Mesothelial cell of epicardium (in vitro differentiated cells): ENCODE results near the gene XCR1. TPM values are rescaled to one million over a fixed set of nuclear protein-coding genes. Genes with fewer than 3 reads are reported as not detected.

Experiments
- DNase-seq, 2 experiments: peaks; one replicate each; pipeline ENCODE4 v3.0.0; 2021; ENCODE audit warnings: low spot score in 2 of 2; ENCODE audit not compliant: unreplicated experiment in 2 of 2
- H3K27ac Mint-ChIP-seq: 2 replicates; pipeline ENCODE4 v1.8.0; 2021; ENCODE audit warnings: mixed read lengths
- H3K27me3 Mint-ChIP-seq: 2 replicates; pipeline ENCODE4 v1.8.0; 2021; ENCODE audit warnings: low read depth, mixed read lengths
- H3K36me3 Mint-ChIP-seq: 2 replicates; pipeline ENCODE4 v1.8.0; 2021; ENCODE audit warnings: mixed read lengths
- H3K4me1 Mint-ChIP-seq: 2 replicates; pipeline ENCODE4 v1.8.0; 2021; ENCODE audit warnings: mixed read lengths
- H3K4me3 Mint-ChIP-seq: 2 replicates; pipeline ENCODE4 v1.8.0; 2021; ENCODE audit warnings: mild to moderate bottlenecking, moderate library complexity, mixed read lengths
- H3K9me3 Mint-ChIP-seq: 2 replicates; pipeline ENCODE4 v1.8.0; 2021; ENCODE audit warnings: mixed read lengths
- total RNA-seq: library from RNA; stranded (reverse); gene quantifications from 3 replicates; pipeline ENCODE4 v1.2.1, GENCODE V29; 2021
- TF ChIP-seq, protein P1 (sequence below): fragments of 200-600 bp; sonication (generic); IDR thresholded peaks from one replicate; pipeline ENCODE4 v1.5.0; 2021; ENCODE audit warnings: antibody characterized with exemption; ENCODE audit not compliant: unreplicated experiment

Gene XCR1
- total RNA-seq, 1 donor from 2014 or later: not detected

DNA sequence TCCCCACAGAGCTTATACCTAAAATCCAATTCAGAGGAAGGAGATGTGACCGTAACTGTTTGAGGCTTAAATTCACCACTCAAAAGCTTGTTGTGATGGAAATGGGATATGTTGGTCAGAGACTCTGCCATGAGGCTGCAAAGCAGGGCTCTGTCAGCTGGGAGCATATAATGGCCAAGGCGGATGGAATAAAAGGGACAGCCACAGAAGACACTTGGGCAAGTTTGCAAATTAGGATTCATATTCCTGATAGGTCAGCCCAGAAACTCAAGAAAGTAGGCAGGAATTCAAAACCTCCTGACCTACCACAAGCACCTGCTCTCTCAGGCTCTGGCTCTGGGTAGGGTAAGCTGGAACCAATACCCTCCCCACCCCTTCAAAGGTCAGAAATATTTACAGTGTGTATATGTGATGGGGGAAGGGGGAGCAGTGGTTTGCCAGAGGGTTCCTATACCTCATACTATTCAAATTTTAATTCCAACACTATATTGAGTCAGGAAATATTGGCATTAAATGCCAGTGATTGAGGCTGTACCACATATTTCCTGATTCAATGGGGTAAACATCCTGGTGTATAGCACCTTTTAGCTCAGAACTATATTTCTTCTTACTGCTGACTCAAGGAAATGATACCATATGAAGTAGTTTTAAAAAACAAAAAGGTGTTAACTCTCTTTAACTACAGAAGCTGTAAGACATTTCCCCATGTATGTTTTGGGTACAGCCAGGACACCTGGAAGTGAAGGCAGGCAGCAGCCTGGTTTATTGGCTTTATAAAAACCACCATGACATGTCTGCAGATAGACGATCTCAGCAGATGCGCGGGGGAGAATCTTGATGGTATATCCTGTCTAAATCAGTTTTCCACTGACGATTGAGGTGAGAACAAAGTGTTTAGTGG, 50.8 kb downstream of the XCR1 start:
- TF ChIP-seq, protein P1, sequence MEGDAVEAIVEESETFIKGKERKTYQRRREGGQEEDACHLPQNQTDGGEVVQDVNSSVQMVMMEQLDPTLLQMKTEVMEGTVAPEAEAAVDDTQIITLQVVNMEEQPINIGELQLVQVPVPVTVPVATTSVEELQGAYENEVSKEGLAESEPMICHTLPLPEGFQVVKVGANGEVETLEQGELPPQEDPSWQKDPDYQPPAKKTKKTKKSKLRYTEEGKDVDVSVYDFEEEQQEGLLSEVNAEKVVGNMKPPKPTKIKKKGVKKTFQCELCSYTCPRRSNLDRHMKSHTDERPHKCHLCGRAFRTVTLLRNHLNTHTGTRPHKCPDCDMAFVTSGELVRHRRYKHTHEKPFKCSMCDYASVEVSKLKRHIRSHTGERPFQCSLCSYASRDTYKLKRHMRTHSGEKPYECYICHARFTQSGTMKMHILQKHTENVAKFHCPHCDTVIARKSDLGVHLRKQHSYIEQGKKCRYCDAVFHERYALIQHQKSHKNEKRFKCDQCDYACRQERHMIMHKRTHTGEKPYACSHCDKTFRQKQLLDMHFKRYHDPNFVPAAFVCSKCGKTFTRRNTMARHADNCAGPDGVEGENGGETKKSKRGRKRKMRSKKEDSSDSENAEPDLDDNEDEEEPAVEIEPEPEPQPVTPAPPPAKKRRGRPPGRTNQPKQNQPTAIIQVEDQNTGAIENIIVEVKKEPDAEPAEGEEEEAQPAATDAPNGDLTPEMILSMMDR: no peak
- H3K36me3 Mint-ChIP-seq: peaks cover 41% of the 10 kb centered on the region
- no peaks in the 10 kb centered on the region for H3K9me3 Mint-ChIP-seq
- H3K4me3 Mint-ChIP-seq: no peak overlapping the region
- H3K4me1 Mint-ChIP-seq: peaks cover 12% of the 10 kb centered on the region
- DNase-seq: no peak
- H3K27ac Mint-ChIP-seq: no peak overlapping the region
- H3K27me3 Mint-ChIP-seq: no peaks in the 10 kb centered on the region

DNA sequence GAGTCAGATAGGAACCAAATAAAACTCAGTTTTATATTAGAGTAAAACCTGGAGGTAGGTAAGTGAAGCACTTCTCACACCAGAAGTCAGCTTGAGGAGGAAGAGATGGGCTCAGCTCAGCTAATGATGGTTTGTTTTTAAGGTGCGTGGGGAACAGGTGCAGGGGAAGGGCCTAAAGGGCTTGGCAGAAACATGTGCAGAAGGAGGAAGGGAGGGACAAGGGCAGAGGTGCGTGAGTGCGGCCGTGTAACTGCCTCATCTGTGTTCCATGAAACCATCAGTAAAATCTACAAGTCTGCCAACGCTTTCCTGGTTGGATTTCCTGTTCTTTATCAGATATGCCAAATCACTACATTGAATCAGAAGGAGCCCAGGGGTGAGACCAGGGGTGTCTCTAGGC, 51.6 kb downstream of the XCR1 start:
- no peak for DNase-seq
- Mint-ChIP-seq H3K4me1 (peaks cover 12% of the 10 kb centered on the region), H3K27me3 (no peaks in the 10 kb centered on the region), H3K9me3 (no peaks in the 10 kb centered on the region), H3K4me3 (no peak overlapping the region), H3K36me3 (peaks cover 46% of the 10 kb centered on the region), H3K27ac (no peak overlapping the region)
- TF ChIP-seq, protein P1: no peak

DNA sequence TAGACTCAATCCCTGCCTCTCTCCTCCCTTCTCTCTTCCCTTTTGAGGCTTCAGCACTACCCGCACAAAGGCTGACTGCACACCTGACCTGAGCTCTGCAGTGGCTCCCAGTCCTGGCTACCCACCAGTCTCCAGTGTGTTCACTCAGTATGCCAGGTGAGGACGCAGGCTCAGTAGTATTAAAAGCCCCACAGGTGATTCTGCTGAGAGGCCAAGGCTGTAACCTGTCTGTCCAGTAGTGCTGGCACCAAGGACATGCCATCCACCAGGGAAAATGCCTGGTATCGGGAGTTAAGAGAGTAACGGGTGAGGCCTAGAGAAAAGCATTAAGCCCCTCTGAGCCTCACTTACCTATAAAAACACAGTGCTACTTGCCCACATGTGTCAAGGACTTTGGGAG, 52.6 kb downstream of the XCR1 start:
- DNase-seq: no peak
- Mint-ChIP-seq H3K4me3 (no peak overlapping the region), H3K27me3 (no peaks in the 10 kb centered on the region), H3K9me3 (no peaks in the 10 kb centered on the region), H3K4me1 (peaks cover 12% of the 10 kb centered on the region), H3K27ac (no peak overlapping the region), H3K36me3 (peaks cover 48% of the 10 kb centered on the region)
- TF ChIP-seq, protein P1: no peak

DNA sequence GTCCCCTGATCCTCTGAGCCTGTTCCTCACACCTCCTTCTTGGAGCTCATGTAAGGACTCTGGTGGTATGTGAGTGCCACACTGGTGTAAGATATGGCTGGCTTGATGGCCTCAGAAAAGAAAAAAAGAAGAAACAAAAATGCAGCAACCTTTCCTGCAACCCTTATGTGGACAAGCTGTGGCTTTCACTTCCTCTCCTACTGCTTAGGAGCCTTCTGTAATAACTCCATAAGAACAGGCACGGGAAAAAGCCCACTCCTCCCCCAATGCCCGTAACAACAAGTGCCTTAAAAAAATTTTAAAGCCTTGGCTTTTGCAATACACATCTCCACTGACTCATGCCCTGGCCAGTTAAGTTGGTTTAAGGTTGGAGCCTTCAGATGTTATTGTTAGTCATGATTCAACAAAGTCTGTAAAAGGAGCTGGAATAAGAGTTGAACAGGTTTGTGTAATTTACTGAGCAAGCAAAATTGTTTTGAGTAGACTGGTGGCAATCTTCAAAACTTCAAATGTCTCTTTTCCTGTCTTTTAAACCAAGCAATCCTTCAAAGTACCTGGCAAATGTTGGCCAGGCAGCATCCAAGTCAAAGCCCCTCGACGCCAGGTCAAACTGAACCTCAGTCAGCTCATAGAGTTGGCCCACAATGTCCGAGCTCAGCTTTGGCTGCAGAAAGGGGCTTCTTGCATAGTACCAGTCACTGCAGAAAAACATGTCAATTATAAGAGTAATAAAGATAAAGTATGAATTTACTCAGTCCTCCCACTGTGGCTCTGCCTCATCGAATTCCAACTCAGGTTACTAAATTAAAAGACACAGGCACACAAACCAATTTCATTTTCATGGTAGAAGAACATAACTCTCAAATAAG, 54.5 kb downstream of the XCR1 start:
- peaks cover 41% of the 10 kb centered on the region for H3K36me3 Mint-ChIP-seq
- DNase-seq: no peak
- peak overlapping the region; percentile 77 for H3K27ac Mint-ChIP-seq
- no peak overlapping the region for H3K4me3 Mint-ChIP-seq
- no peaks in the 10 kb centered on the region for H3K27me3 Mint-ChIP-seq
- H3K9me3 Mint-ChIP-seq: no peaks in the 10 kb centered on the region
- TF ChIP-seq, protein P1: no peak
- H3K4me1 Mint-ChIP-seq: peaks cover 20% of the 10 kb centered on the region

DNA sequence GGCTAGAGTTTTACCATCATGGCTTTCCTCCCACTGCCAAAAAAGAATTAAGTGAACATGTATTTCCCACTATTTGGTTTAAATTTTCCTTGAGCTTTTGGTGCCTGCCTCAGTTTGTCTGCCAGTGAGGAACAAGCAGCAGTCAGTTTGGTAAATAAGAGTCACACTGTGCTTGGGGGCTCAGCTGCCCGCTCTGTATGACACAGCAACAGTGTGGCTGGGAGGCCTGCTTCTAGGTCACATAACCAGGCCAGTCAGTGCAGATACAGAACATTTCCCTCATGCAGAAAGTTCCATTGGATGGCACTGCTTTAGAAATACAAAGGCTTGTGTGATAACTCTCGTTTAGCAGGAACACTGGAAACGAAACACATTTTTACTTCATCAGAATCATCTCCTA, 57.3 kb downstream of the XCR1 start:
- H3K36me3 Mint-ChIP-seq: peaks cover 43% of the 10 kb centered on the region

More for the DNA sequence above, 57.3 kb downstream of the XCR1 start:
- Mint-ChIP-seq H3K27ac (no peak overlapping the region), H3K4me1 (peaks cover 20% of the 10 kb centered on the region), H3K27me3 (no peaks in the 10 kb centered on the region), H3K4me3 (no peak overlapping the region), H3K9me3 (no peaks in the 10 kb centered on the region)
- TF ChIP-seq, protein P1: no peak
- no peak for DNase-seq
